ENCODE results near the gene ZNF579. TPM values are rescaled to one million over a fixed set of nuclear protein-coding genes. Genes with fewer than 3 reads are reported as not detected.
A peak's percentile ranks its signal among the peaks of the same experiment; 100 is the strongest.

Gene ZNF579
- total and polyA plus RNA-seq, 10 of the 15 experiments (the other 5 are each of a cell fraction or from before 2014, with no cell fraction given): 0.11 to 11.7 (median 1.5) TPM

DNA sequence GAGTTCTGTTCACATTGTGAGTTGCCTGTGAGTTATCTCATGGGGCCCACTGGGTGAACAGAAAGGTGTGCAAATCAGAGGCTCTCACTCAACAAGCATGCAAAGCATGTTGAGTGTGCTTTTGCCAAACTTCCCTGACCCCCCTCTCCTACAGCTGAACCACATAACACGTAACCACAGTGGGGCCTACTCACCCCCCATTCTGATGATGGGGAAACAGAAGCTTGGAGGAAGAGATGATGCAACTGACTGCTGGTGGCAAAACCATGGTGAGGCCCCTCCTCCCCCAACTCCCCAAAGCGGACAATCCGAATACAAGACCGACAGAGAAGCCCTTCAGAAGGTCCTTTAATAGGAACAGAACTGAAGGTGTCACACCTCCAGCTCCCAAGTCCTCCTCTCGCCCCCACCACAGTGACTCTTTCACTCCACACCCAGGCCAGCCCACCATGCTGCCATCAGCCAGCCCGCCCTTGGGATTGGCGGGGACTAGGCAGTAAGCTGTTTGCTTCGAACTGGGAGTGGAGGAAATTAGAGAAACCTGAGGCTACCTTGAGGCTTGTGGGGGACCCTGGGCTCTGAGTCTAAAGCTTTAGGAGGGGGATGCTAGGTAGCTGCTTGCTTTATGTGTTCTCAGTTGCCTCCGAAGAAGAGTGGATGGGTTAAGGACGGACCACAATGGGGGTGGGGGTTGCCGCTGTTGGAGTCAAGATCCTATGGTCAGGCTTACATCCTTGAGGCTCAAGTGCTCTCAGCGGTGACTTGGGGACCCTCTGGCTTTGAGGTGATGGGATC is 40.0 kb upstream of the ZNF579 start:
- 93% methylated on average over 11 of the region's 12 CpGs for WGBS (ENCODE audit: insufficient coverage, insufficient replicate concordance, low lambda C conversion rate, missing lambda C conversion rate)
- SMC1A ChIA-PET (ENCODE audit: uncharacterized antibody, unreplicated experiment): interaction anchor here (1.4 kb wide), 1 partner anchor 14 kb away, joined by 5 read pairs; no protein-coding TSS in a partner anchor
- Histone ChIP-seq H4K20me1 (ENCODE audit: control insufficient read depth, insufficient read depth) (no peaks in the 10 kb centered on the region), H2AFZ (ENCODE audit: control insufficient read depth, low read depth, low read length) (no peak overlapping the region), H3K79me2 (ENCODE audit: control insufficient read depth, insufficient read depth, low read length) (no peaks in the 10 kb centered on the region), H3K27ac (ENCODE audit: control insufficient read depth, insufficient read depth) (no peak overlapping the region), H3K4me3 (no peak overlapping the region), H3K4me1 (ENCODE audit: control insufficient read depth, insufficient read depth, low read length) (0 out of 2 replicates have a peak, but pooled peaks cover 3% of the 10 kb centered on the region), H3K9ac (ENCODE audit: control insufficient read depth, insufficient read depth, low read length) (no peak overlapping the region), H3K4me2 (ENCODE audit: control insufficient read depth, insufficient read depth) (no peak overlapping the region), H3K36me3 (ENCODE audit: control insufficient read depth in 2 of 2, insufficient read depth in 2 of 2, low read length in 1 of 2) (peaks cover 3 to 5% of the 10 kb centered on the region in 2 experiments; a peak in 3 of 4 replicates), H3K27me3 (replicated peaks in 1 of 2; ENCODE audit: control insufficient read depth in 2 of 2, insufficient read depth in 2 of 2, low read length in 1 of 2) (no peaks in the 10 kb centered on the region), H3K9me3 (replicated peaks; ENCODE audit: control insufficient read depth, insufficient read depth, low read length) (no peaks in the 10 kb centered on the region; the same call in 1 of the 3 replicates)
- RAD21 ChIA-PET (ENCODE audit: unreplicated experiment): interaction anchor here (1.0 kb wide), 1 partner anchor 15 kb away, joined by 3 read pairs; the partner anchor contains the start of gene ZNF865
- intact Hi-C loops (cut with micrococcal nuclease; ENCODE audit: unreplicated experiment) (no loop called here), in situ Hi-C loops (cut with MboI) (no loop called here)
- CTCF ChIA-PET: interaction anchor here (1.1 to 2.2 kb wide), 2 partner anchors 11 to 15 kb away, joined by 6 to 7 read pairs; partner anchors contain the start of gene ZNF865
- DNase-seq (ENCODE audit: low read depth, low spot score) (no peak), ATAC-seq (no peak), FAIRE-seq (no peak)
- TF ChIP-seq CBX3 (IDR thresholded peaks at IDR 0.05; ENCODE audit: borderline replicate concordance, low read depth): no peak
- no peak for TF ChIP-seq USF2 (IDR thresholded peaks at IDR 0.05; ENCODE audit: borderline replicate concordance, low read depth, low read length)
- TF ChIP-seq POLR2A (IDR thresholded peaks at IDR 0.05; ENCODE audit: low read depth, low read length): peak; percentile 37; the same call in 1 of the 2 replicates
- BruUV-seq (replicated peaks): no TSS peak
- POLR2A ChIA-PET: no interaction called here

- H3K9ac ChIP-seq (ENCODE audit: control insufficient read depth, insufficient read depth, low read length): no peak overlapping the region
- FAIRE-seq (no peak), DNase-seq (ENCODE audit: low read depth, low spot score) (no peak), ATAC-seq (no peak)
- ChIA-PET SMC1A (ENCODE audit: uncharacterized antibody, unreplicated experiment) (interaction anchor here (1.4 kb wide), 1 partner anchor 13 kb away, joined by 3 read pairs; no protein-coding TSS in a partner anchor), POLR2A (no interaction called here), RAD21 (ENCODE audit: unreplicated experiment) (no interaction called here), CTCF (interaction anchor here (2.2 to 2.8 kb wide), 2 partner anchors 13 kb away, joined by 7 to 12 read pairs; partner anchors contain the start of gene ZNF865)
- no peaks in the 10 kb centered on the region for H4K20me1 ChIP-seq (ENCODE audit: control insufficient read depth, insufficient read depth)
- no peak overlapping the region for H3K4me3 ChIP-seq
- no peaks in the 10 kb centered on the region; the same call in 1 of the 3 replicates for H3K9me3 ChIP-seq (replicated peaks; ENCODE audit: control insufficient read depth, insufficient read depth, low read length)
- no peak overlapping the region for H3K4me2 ChIP-seq (ENCODE audit: control insufficient read depth, insufficient read depth)
- no peak overlapping the region for H2AFZ ChIP-seq (ENCODE audit: control insufficient read depth, low read depth, low read length)
- H3K27ac ChIP-seq (ENCODE audit: control insufficient read depth, insufficient read depth): no peak overlapping the region
- intact Hi-C loops (cut with micrococcal nuclease; ENCODE audit: unreplicated experiment): no loop called here
- 79% methylated on average over 3 of the region's 3 CpGs for WGBS (ENCODE audit: insufficient coverage, insufficient replicate concordance, low lambda C conversion rate, missing lambda C conversion rate)
- H3K79me2 ChIP-seq (ENCODE audit: control insufficient read depth, insufficient read depth, low read length): no peaks in the 10 kb centered on the region
- H3K27me3 ChIP-seq (replicated peaks in 1 of 2; ENCODE audit: control insufficient read depth in 2 of 2, insufficient read depth in 2 of 2, low read length in 1 of 2): no peaks in the 10 kb centered on the region
- in situ Hi-C loops (cut with MboI): no loop called here
- H3K4me1 ChIP-seq (ENCODE audit: control insufficient read depth, insufficient read depth, low read length): no peaks in the 10 kb centered on the region
- TSS peak; percentile 37 for BruUV-seq (replicated peaks)
- peaks cover 3 to 12% of the 10 kb centered on the region in 2 experiments; a peak in 3 of 4 replicates for H3K36me3 ChIP-seq (ENCODE audit: control insufficient read depth in 2 of 2, insufficient read depth in 2 of 2, low read length in 1 of 2)
- TF ChIP-seq CUX1 (IDR thresholded peaks at IDR 0.05; ENCODE audit: insufficient replicate concordance, low read depth, low read length): no peak
- TF ChIP-seq, protein P1, sequence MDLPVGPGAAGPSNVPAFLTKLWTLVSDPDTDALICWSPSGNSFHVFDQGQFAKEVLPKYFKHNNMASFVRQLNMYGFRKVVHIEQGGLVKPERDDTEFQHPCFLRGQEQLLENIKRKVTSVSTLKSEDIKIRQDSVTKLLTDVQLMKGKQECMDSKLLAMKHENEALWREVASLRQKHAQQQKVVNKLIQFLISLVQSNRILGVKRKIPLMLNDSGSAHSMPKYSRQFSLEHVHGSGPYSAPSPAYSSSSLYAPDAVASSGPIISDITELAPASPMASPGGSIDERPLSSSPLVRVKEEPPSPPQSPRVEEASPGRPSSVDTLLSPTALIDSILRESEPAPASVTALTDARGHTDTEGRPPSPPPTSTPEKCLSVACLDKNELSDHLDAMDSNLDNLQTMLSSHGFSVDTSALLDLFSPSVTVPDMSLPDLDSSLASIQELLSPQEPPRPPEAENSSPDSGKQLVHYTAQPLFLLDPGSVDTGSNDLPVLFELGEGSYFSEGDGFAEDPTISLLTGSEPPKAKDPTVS (IDR thresholded peaks at IDR 0.05; ENCODE audit: low read depth, low read length): no peak
- TF ChIP-seq ASH2L (IDR thresholded peaks at IDR 0.05; ENCODE audit: borderline replicate concordance, low read depth): no peak
- no peak for TF ChIP-seq LARP7 (IDR thresholded peaks at IDR 0.05)
- TF ChIP-seq ZNF217 (IDR thresholded peaks at IDR 0.05): no peak
Measured at GRCh38 chr19:55619286-55619685, 38.6 kb upstream of the ZNF579 start.
